ENCODE results near the gene PPP2R3B. TPM values are rescaled to one million over a fixed set of nuclear protein-coding genes. Genes with fewer than 3 reads are reported as not detected.

Gene PPP2R3B
- total RNA-seq, 1 experiment from 2014 or later, result 13.7 TPM

GRCh38 chrX:349196-349595 lies 37.5 kb downstream of the PPP2R3B start:
- CTCF ChIA-PET, result no interaction called here

GRCh38 chrX:348461-349117 lies 38.1 kb downstream of the PPP2R3B start:
- Mint-ChIP-seq H3K9me3 (ENCODE audit: unreplicated experiment) (no peaks in the 10 kb centered on the region), H3K27ac (ENCODE audit: low read depth, unreplicated experiment) (no peak overlapping the region), H3K4me1 (ENCODE audit: insufficient read depth, unreplicated experiment) (no peaks in the 10 kb centered on the region), H3K27me3 (ENCODE audit: insufficient read depth, unreplicated experiment) (no peaks in the 10 kb centered on the region), H3K4me3 (ENCODE audit: unreplicated experiment) (no peak overlapping the region), H3K36me3 (ENCODE audit: insufficient read depth, unreplicated experiment) (no peaks in the 10 kb centered on the region)
- CTCF ChIA-PET, result no interaction called here
- POLR2A ChIA-PET, result no interaction called here
- intact Hi-C loops (cut with micrococcal nuclease), result no loop called here
- DNase-seq (ENCODE audit: unreplicated experiment), result no peak
- no TSS peak for BruUV-seq (replicated peaks)
- no peak for TF ChIP-seq CTCF (IDR thresholded peaks at IDR 0.05; ENCODE audit: unreplicated experiment)

More at GRCh38 chrX:349196-349595, 37.5 kb downstream of the PPP2R3B start:
- no peak for TF ChIP-seq CTCF (IDR thresholded peaks at IDR 0.05; ENCODE audit: unreplicated experiment)
- H3K27me3 Mint-ChIP-seq (ENCODE audit: insufficient read depth, unreplicated experiment), result no peaks in the 10 kb centered on the region
- H3K27ac Mint-ChIP-seq (ENCODE audit: low read depth, unreplicated experiment), result no peak overlapping the region
- H3K36me3 Mint-ChIP-seq (ENCODE audit: insufficient read depth, unreplicated experiment), result no peaks in the 10 kb centered on the region
- POLR2A ChIA-PET, result no interaction called here
- DNase-seq (ENCODE audit: unreplicated experiment), result no peak
- H3K4me1 Mint-ChIP-seq (ENCODE audit: insufficient read depth, unreplicated experiment), result no peaks in the 10 kb centered on the region
- no peaks in the 10 kb centered on the region for H3K9me3 Mint-ChIP-seq (ENCODE audit: unreplicated experiment)
- H3K4me3 Mint-ChIP-seq (ENCODE audit: unreplicated experiment), result no peak overlapping the region
- no TSS peak for BruUV-seq (replicated peaks)
- intact Hi-C loops (cut with micrococcal nuclease), result no loop called here

GRCh38 chrX:347351-348117 lies 39.2 kb downstream of the PPP2R3B start:
- H3K9me3 Mint-ChIP-seq (ENCODE audit: unreplicated experiment), result no peaks in the 10 kb centered on the region
- H3K27ac Mint-ChIP-seq (ENCODE audit: low read depth, unreplicated experiment), result no peak overlapping the region
- ChIA-PET POLR2A (no interaction called here), CTCF (no interaction called here)
- no peak for TF ChIP-seq CTCF (IDR thresholded peaks at IDR 0.05; ENCODE audit: unreplicated experiment)
- H3K27me3 Mint-ChIP-seq (ENCODE audit: insufficient read depth, unreplicated experiment), result no peaks in the 10 kb centered on the region
- no peaks in the 10 kb centered on the region for H3K4me1 Mint-ChIP-seq (ENCODE audit: insufficient read depth, unreplicated experiment)
- no peaks in the 10 kb centered on the region for H3K36me3 Mint-ChIP-seq (ENCODE audit: insufficient read depth, unreplicated experiment)
- H3K4me3 Mint-ChIP-seq (ENCODE audit: unreplicated experiment), result no peak overlapping the region
- intact Hi-C loops (cut with micrococcal nuclease), result no loop called here
- no TSS peak for BruUV-seq (replicated peaks)
- no peak for DNase-seq (ENCODE audit: unreplicated experiment)

- no TSS peak for BruUV-seq (replicated peaks)
- no peaks in the 10 kb centered on the region for H3K4me1 Mint-ChIP-seq (ENCODE audit: insufficient read depth, unreplicated experiment)
- no peak for TF ChIP-seq CTCF (IDR thresholded peaks at IDR 0.05; ENCODE audit: unreplicated experiment)
- no peaks in the 10 kb centered on the region for H3K27me3 Mint-ChIP-seq (ENCODE audit: insufficient read depth, unreplicated experiment)
- H3K27ac Mint-ChIP-seq (ENCODE audit: low read depth, unreplicated experiment), result no peak overlapping the region
- intact Hi-C loops (cut with micrococcal nuclease), result no loop called here
- no peak overlapping the region for H3K4me3 Mint-ChIP-seq (ENCODE audit: unreplicated experiment)
- peaks cover 7% of the 10 kb centered on the region for H3K9me3 Mint-ChIP-seq (ENCODE audit: unreplicated experiment)
- H3K36me3 Mint-ChIP-seq (ENCODE audit: insufficient read depth, unreplicated experiment), result peaks cover 9% of the 10 kb centered on the region
- POLR2A ChIA-PET, result no interaction called here
- no peak for DNase-seq (ENCODE audit: unreplicated experiment)
- CTCF ChIA-PET, result no interaction called here
These were observed 40.5 kb downstream of the PPP2R3B start for GRCh38 chrX:346034-346813.
